AG09309 (cell line): Measurements from ENCODE around the gene SNCG.
"Not testable (repeated sequence)": the region's sequence is repeated elsewhere in the genome, so short reads cannot be mapped to it uniquely, and the experiment has no call there.

Experiments used
- DNase-seq: peaks from one replicate; pipeline ENCODE4 v3.0.0-alpha.2; 2010; ENCODE audit warnings: low read depth
- H3K4me3 ChIP-seq: 2 replicates; pipeline ENCODE4 v1.5.1; 2011; ENCODE audit warnings: mild to moderate bottlenecking, low read depth, low read length, moderate library complexity; ENCODE audit not compliant: control insufficient read depth
- CTCF ChIP-seq: IDR thresholded peaks from 2 replicates; pipeline ENCODE4 v1.5.1; 2011; ENCODE audit warnings: mild to moderate bottlenecking, low read depth, low read length, inconsistent platforms; ENCODE audit not compliant: insufficient read depth, control insufficient read depth; ENCODE audit errors: missing control alignments

SNCG gene

GRCh38 chr10:86981716-86982115 is 23.3 kb downstream of the SNCG start:
- no peak for DNase-seq
- no peak overlapping the region for H3K4me3 ChIP-seq
- TF ChIP-seq CTCF: no peak

- not testable (repeated sequence) for H3K4me3 ChIP-seq, DNase-seq
Measured at GRCh38 chr10:86984498-86984897, 26.1 kb downstream of the SNCG start.

GRCh38 chr10:86988520-86988919 is 30.1 kb downstream of the SNCG start:
- no peak overlapping the region for H3K4me3 ChIP-seq
- TF ChIP-seq CTCF: no peak
- DNase-seq: no peak

GRCh38 chr10:86991362-86991761 is 33.0 kb downstream of the SNCG start:
- not testable (repeated sequence) for DNase-seq, H3K4me3 ChIP-seq

- DNase-seq: no peak
- TF ChIP-seq CTCF: no peak
Measured at GRCh38 chr10:86992456-86992855, 34.1 kb downstream of the SNCG start.

GRCh38 chr10:86992929-86993328 is 34.5 kb downstream of the SNCG start:
- H3K4me3 ChIP-seq: no peak overlapping the region
- TF ChIP-seq CTCF: no peak
- no peak for DNase-seq

More at GRCh38 chr10:86992456-86992855, 34.1 kb downstream of the SNCG start:
- no peak overlapping the region for H3K4me3 ChIP-seq

- not testable (repeated sequence) for H3K4me3 ChIP-seq, DNase-seq
Measured at GRCh38 chr10:86999802-87000403, 41.5 kb downstream of the SNCG start.

- DNase-seq: no peak
- no peak overlapping the region for H3K4me3 ChIP-seq
- no peak for TF ChIP-seq CTCF
Measured at GRCh38 chr10:87000491-87000890, 42.1 kb downstream of the SNCG start.

- DNase-seq, H3K4me3 ChIP-seq: not testable (repeated sequence)
Measured at GRCh38 chr10:87007124-87007523, 48.7 kb downstream of the SNCG start.

GRCh38 chr10:87007674-87008073 is 49.3 kb downstream of the SNCG start:
- not testable (repeated sequence) for DNase-seq

GRCh38 chr10:87008303-87008702 is 49.9 kb downstream of the SNCG start:
- not testable (repeated sequence) for DNase-seq, H3K4me3 ChIP-seq

More at GRCh38 chr10:87007674-87008073, 49.3 kb downstream of the SNCG start:
- H3K4me3 ChIP-seq: not testable (repeated sequence)

- DNase-seq, H3K4me3 ChIP-seq: not testable (repeated sequence)
Measured at GRCh38 chr10:87009134-87009696, 50.8 kb downstream of the SNCG start.
